ENCODE data around the gene PA2G4.
"Not testable (repeated sequence)": the region's sequence is repeated elsewhere in the genome, so short reads cannot be mapped to it uniquely, and the experiment has no call there.

Gene PA2G4

DNA sequence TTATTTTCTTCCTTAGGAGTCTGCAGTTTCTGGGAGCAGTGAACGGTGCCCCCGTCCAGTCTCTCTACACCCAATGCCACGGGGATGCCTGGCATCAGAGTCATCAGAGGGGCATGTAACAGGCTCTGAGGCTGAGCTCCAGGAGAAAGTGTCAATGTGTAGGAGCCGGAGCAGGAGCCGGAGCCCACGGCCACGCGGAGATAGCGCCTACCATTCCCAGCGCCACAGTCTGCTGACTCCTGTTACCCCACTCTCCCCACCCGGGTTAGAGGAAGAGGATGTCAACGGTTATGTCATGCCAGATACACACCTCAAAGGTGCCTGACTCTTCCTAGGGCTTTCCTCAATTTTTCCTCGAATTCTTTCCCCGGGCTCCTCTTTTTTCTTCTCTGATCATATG lies 3.3 kb upstream of the PA2G4 start:
- no peak for DNase-seq (ENCODE audit: low spot score)

- DNase-seq (ENCODE audit: low spot score): no peak
Observed at GRCh38 chr12:56102683-56103065, 1.7 kb upstream of the PA2G4 start.

- no peak for DNase-seq (ENCODE audit: low spot score)
Observed at GRCh38 chr12:56103066-56103711, 1.2 kb upstream of the PA2G4 start.

GRCh38 chr12:56103823-56104108 lies 593 bp upstream of the PA2G4 start:
- DNase-seq (ENCODE audit: low spot score): no peak

DNA sequence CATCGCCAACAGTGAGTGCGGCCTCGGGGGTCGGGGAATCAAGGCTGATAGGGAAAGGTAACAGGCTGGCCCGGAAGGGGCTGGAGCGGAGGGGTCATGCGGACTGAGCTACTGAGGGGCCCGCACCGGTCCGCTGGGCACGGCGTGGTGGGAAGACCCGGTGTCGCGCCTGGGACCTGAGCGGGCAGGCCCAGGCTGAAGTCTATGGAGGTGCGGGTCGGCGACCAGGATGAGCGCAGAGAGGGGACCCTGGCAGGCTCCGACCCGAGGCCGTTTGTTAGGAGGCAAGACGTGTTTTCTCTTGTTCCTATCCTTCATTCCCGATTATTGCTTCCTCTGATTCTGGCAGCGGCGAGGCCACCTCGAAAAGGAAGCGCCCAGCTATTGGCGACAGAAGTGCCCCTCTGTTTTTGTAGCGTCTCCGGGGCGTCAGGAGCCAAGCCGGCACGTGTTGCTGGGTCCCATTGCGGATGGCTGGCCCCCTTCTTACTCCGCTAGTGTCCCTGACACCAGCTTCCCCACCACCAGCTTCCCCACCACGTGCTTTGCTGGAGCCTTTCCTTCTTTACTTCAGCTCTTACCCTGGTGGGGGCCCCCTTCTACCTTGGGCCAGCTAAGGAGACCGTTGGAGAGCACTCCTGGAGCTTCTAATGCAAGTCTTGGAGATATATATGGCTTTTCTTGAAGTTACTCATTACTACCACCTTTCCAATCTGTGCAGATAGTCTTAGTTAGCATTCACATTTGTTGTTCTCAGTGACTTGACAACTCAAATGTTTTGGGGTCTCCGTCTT lies 653 bp downstream of the PA2G4 start:
- DNase-seq (ENCODE audit: low spot score): peak; percentile 57

DNA sequence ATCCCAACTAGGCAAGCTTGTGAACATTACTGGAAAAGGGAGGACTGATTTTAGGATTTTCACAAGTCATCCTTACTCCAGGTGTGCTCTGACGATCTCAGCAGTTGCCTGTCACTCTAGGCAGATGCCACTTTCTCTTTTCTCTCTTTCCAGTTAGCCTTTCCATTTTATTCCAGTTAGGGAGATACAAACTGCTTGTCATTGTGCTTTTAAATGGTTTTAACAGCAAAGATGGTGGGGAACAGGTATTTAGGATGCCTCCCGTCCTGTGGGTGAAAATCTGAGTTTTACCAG lies 1.2 kb downstream of the PA2G4 start:
- DNase-seq (ENCODE audit: low spot score): no peak

DNA sequence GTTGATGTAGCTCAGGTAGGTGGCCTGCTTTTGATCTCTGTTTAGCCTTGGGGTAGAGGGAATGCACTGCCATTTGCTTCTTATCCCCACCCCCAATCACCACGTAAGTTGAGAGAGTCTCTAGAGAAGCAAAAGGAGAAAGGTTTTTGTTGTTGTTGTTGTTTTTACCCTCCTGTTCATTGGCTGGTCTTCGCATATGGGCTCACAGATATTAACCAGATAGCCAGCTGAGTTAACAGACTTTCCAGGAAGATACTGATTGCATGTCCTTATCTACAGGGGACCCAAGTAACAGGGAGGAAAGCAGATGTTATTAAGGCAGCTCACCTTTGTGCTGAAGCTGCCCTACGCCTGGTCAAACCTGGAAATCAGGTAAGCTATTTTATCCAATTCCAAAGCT lies 2.9 kb downstream of the PA2G4 start:
- no peak for DNase-seq (ENCODE audit: low spot score)

DNA sequence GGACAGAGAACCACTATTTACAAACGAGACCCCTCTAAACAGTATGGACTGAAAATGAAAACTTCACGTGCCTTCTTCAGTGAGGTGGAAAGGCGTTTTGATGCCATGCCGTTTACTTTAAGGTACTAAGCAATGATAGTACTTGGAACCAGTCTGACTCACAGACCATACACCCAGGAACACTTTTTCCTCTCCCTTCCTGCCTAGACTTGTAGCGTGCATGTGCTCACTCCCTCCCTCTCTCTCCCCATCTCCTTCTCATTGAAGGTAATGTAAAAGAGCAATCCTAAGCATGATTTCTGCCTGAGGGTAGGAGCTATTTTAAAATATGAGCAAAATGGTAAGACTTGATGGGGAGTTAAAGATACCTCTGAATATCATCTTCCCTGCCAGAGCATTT lies 6.2 kb downstream of the PA2G4 start:
- no peak for DNase-seq (ENCODE audit: low spot score)

DNA sequence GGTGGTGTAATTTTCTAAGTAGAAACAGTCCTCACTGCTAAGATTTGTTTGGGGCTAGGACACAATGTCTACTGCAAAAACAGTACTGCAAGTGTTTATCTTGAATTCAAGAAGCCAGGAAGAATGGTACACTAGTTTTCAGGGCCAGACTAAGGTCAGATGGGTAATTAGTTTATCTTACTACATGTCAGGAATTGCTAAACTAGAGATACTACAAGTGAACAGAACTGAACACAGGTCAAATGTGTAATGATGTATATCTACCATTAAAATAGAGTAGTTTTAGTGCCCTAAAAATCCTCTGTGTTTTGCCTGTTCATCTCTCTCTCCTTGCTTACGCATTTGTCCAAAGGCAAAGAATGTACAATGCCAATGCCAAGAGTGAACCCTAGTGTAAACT lies 9.7 kb downstream of the PA2G4 start:
- DNase-seq (ENCODE audit: low spot score): no peak

DNA sequence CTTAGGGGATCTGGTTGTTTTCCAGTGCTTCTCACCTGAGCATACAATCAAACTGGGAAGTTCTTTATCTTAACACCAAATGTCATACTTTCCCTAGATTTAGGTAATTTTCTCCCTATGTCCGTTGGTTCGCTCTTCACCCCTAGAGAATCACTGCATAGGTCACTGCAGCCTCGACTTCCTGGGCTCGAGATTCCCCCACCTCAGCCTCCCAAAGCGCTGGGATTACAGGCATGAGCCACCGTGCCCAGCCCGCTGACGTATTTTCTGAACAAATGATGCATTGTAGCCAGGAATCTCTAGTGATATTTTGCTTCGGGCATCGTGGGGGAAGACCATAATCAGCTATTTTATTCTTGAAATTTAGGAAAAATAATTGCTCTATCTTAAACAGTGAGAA lies 11.0 kb downstream of the PA2G4 start:
- peak; percentile 83 for DNase-seq (ENCODE audit: low spot score)

GRCh38 chr12:56116267-56117081 lies 12.1 kb downstream of the PA2G4 start, which contains the start of gene RPL41:
Gene RPL41, plus strand, starts transcription at chr12:56116633.
- DNase-seq (ENCODE audit: low spot score): peak; percentile 92

DNA sequence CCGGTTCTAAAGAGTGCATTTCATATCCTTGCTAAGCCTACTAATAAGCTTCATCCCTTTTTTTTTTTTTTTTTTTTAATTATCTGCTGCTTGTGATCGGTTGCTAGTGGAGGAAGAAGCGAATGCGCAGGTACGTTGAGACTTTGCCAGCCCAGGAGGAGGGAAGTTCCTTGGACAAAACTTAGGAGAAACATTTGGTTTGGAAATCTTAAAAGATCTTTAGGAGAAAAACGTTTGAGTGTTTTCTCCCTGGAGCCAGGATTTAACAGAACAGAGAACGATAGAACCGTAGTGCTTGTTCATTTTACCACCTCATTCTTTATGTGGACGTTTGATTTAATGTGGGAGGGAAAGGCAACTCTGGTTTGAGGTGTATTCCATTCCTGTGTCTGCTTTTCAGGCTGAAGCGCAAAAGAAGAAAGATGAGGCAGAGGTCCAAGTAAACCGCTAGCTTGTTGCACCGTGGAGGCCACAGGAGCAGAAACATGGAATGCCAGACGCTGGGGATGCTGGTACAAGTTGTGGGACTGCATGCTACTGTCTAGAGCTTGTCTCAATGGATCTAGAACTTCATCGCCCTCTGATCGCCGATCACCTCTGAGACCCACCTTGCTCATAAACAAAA lies 12.8 kb downstream of the PA2G4 start:
- DNase-seq (ENCODE audit: low spot score): not testable (repeated sequence)

DNA sequence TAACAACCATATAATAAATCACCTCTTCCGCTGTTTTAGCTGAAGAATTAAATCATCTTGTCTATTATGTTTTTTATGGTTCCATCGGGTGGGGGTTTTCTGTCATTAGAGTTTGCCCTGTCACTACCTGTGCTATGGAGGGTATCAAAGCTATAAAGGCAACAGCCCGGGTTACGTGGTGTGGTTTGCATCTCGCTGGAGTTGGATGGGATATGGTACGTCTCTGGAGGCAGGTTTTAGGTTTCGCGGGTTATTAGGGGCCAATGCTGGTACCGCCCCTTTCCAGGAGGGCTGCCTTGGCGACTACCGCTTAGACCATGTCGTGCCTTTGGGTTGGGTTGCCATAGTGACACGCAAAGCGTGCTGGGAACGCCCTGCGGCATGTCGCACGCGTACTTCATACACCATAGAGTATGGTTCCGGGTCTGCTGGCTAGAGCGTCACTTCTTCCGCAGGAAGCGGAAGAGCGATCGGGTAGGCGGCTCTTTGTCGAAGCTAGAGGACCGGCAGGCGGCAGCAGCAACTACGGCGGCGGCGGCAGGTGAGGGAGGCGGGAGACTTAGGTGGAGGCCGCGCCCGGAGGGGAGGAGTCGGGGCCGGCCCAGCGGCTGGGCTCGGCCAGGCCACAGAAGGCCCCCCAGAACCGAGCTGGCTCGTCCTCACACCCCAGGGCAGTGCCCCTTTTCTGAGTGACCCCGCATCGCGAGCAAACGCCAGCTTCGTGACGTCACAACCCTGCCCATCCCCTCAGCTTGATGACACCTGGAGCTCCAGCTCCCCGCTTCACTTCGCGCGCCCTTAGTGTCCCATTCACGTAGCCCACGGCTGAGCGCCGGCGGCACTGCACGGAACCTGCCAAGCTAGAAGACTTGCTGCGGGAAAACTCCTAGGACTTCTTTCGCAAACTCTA lies 13.7 kb downstream of the PA2G4 start, which contains the start of gene ZC3H10:
Gene ZC3H10, plus strand, starts transcription at position 489 of the 910 bp plus-strand sequence. CDS start 2,297 bp downstream, outside the sequence.
- peak; percentile 100 for DNase-seq (ENCODE audit: low spot score)

GRCh38 chr12:56118688-56119357 lies 14.5 kb downstream of the PA2G4 start:
- DNase-seq (ENCODE audit: low spot score): no peak

DNA sequence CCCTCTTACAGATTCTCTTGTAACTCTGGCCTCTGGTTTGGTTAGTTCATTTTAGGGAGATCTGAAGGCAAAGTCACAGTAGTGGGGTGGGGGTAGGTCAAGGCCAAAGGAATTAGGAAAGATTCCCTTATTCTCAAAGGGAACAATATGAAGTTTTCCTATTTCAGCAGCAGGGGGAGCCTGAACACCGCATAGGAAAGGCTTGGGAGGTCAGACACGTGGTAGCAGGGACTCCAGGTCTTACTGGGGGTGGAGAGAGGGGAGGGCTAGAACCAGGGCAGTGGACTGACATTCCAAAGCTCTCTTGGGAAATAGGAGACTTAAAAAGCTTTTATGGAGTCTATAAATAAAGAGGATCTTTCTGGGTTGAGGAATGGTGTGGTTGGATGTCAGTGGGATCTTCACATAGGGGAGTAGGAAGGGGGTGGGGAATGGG lies 15.0 kb downstream of the PA2G4 start:
- peak; percentile 93 for DNase-seq (ENCODE audit: low spot score)

- DNase-seq (ENCODE audit: low spot score): no peak
Observed at GRCh38 chr12:56120158-56120846, 15.9 kb downstream of the PA2G4 start.

DNA sequence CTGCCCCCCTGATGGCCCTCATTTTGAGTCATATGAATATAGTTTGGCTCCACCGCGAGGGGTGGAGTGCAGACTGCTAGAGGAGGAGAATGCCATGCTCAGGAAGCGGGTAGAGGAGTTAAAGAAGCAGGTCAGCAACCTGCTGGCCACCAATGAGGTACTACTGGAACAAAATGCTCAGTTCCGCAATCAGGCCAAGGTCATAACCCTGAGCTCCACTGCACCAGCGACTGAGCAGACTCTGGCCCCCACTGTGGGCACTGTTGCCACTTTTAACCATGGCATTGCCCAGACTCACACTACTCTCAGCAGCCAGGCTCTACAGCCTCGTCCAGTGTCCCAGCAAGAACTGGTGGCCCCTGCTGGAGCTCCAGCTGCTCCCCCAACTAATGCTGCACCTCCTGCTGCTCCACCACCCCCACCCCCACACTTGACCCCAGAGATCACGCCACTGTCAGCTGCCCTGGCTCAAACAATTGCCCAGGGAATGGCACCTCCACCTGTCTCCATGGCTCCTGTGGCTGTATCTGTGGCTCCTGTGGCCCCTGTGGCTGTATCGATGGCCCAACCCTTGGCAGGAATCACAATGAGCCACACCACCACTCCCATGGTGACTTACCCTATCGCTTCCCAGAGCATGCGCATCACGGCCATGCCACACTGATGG lies 17.0 kb downstream of the PA2G4 start:
- DNase-seq (ENCODE audit: low spot score): no peak

DNA sequence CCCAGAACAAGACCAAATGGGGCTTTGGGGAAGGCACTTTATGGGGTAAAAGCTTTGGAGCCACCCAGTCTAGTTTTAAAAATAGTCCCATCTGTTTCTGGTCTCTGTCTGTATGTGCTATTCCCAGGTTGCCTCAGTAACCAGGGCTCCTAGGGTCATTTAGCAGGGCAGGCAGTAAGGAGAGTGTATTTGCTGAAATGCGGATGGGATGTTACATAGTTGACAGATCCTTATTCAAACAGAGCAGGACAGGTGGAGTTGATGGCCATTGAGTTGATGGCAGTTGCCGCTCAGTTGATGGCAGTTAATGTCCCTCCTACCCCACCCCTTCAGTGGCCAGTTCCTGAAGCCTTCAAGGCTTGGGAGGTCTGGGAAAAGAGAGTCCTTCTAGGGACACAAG lies 18.3 kb downstream of the PA2G4 start:
- no peak for DNase-seq (ENCODE audit: low spot score)

DNA sequence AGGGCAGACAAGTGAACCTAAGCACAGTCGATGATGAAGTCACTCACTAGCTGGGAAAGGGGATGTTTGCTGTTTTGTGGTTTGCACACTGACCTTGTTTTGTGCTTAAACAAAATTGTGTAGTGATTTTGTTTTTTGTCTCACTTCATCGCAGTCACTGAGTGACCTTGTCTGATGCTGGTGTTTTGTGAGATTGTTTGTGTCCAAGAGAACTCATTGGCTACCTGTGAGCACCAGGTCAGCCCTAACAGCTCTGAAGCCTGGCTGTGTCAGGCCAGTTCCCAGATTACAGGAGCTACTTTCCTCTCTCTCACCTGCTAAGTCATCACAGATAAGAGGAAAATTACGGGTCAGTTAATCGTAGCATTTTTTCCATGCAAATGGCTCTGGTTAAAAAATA lies 19.8 kb downstream of the PA2G4 start:
- no peak for DNase-seq (ENCODE audit: low spot score)

GRCh38 chr12:56126732-56127239 lies 22.4 kb downstream of the PA2G4 start:
- DNase-seq (ENCODE audit: low spot score): no peak
